ENCODE measurements around the gene GAD2.

GAD2 gene

GRCh38 chr10:26211781-26212444, 4.7 kb upstream of the GAD2 start:
- TF ChIP-seq NFIC (IDR thresholded peaks at IDR 0.05) (no peak), EP300 (IDR thresholded peaks at IDR 0.05; ENCODE audit: borderline replicate concordance) (no peak), TEAD4 (IDR thresholded peaks at IDR 0.05) (no peak), EGR1 (IDR thresholded peaks at IDR 0.05) (no peak), TCF12 (IDR thresholded peaks at IDR 0.05; ENCODE audit: low read depth) (no peak), CREB1 (IDR thresholded peaks at IDR 0.05; ENCODE audit: low read depth) (no peak), TAF1 (IDR thresholded peaks at IDR 0.05; ENCODE audit: low read depth) (no peak), MAX (IDR thresholded peaks at IDR 0.05) (no peak), USF1 (IDR thresholded peaks at IDR 0.05) (no peak), RAD21 (IDR thresholded peaks at IDR 0.05; ENCODE audit: low read depth) (no peak), ZBTB7A (IDR thresholded peaks at IDR 0.05; ENCODE audit: low read depth) (no peak), YY1 (IDR thresholded peaks at IDR 0.05; ENCODE audit: low read depth) (no peak), REST (IDR thresholded peaks at IDR 0.05; ENCODE audit: low read depth) (no peak), FOXM1 (IDR thresholded peaks at IDR 0.05; ENCODE audit: borderline replicate concordance, low read depth) (no peak), CEBPB (IDR thresholded peaks at IDR 0.05) (no peak)

GRCh38 chr10:26212511-26212910, 4.1 kb upstream of the GAD2 start:
- no peak for TF ChIP-seq MAX (IDR thresholded peaks at IDR 0.05)
- TF ChIP-seq CREB1 (IDR thresholded peaks at IDR 0.05; ENCODE audit: low read depth) = no peak
- TF ChIP-seq NFIC (IDR thresholded peaks at IDR 0.05) = no peak
- TF ChIP-seq ZBTB7A (IDR thresholded peaks at IDR 0.05; ENCODE audit: low read depth) = no peak
- no peak for TF ChIP-seq EP300 (IDR thresholded peaks at IDR 0.05; ENCODE audit: borderline replicate concordance)
- TF ChIP-seq TEAD4 (IDR thresholded peaks at IDR 0.05) = no peak
- no peak for TF ChIP-seq USF1 (IDR thresholded peaks at IDR 0.05)
- TF ChIP-seq RAD21 (IDR thresholded peaks at IDR 0.05; ENCODE audit: low read depth) = no peak
- TF ChIP-seq FOXM1 (IDR thresholded peaks at IDR 0.05; ENCODE audit: borderline replicate concordance, low read depth) = no peak
- TF ChIP-seq YY1 (IDR thresholded peaks at IDR 0.05; ENCODE audit: low read depth) = no peak

GRCh38 chr10:26213157-26213800, 3.3 kb upstream of the GAD2 start:
- TF ChIP-seq RAD21 (IDR thresholded peaks at IDR 0.05; ENCODE audit: low read depth) (no peak), FOXM1 (IDR thresholded peaks at IDR 0.05; ENCODE audit: borderline replicate concordance, low read depth) (no peak), EGR1 (IDR thresholded peaks at IDR 0.05) (no peak), NFIC (IDR thresholded peaks at IDR 0.05) (no peak), REST (IDR thresholded peaks at IDR 0.05; ENCODE audit: low read depth) (no peak), EP300 (IDR thresholded peaks at IDR 0.05; ENCODE audit: borderline replicate concordance) (no peak), TCF12 (IDR thresholded peaks at IDR 0.05; ENCODE audit: low read depth) (no peak)

GRCh38 chr10:26214004-26214403, 2.6 kb upstream of the GAD2 start:
- no peak for TF ChIP-seq YY1 (IDR thresholded peaks at IDR 0.05; ENCODE audit: low read depth)
- TF ChIP-seq FOXM1 (IDR thresholded peaks at IDR 0.05; ENCODE audit: borderline replicate concordance, low read depth) = no peak
- TF ChIP-seq NFIC (IDR thresholded peaks at IDR 0.05) = no peak
- no peak for TF ChIP-seq CEBPB (IDR thresholded peaks at IDR 0.05)
- no peak for TF ChIP-seq MAX (IDR thresholded peaks at IDR 0.05)
- TF ChIP-seq EGR1 (IDR thresholded peaks at IDR 0.05) = no peak
- no peak for TF ChIP-seq TCF12 (IDR thresholded peaks at IDR 0.05; ENCODE audit: low read depth)
- TF ChIP-seq USF1 (IDR thresholded peaks at IDR 0.05) = no peak
- TF ChIP-seq TAF1 (IDR thresholded peaks at IDR 0.05; ENCODE audit: low read depth) = no peak
- no peak for TF ChIP-seq REST (IDR thresholded peaks at IDR 0.05; ENCODE audit: low read depth)
- no peak for TF ChIP-seq TEAD4 (IDR thresholded peaks at IDR 0.05)
- no peak for TF ChIP-seq CREB1 (IDR thresholded peaks at IDR 0.05; ENCODE audit: low read depth)
- TF ChIP-seq RAD21 (IDR thresholded peaks at IDR 0.05; ENCODE audit: low read depth) = no peak
- TF ChIP-seq EP300 (IDR thresholded peaks at IDR 0.05; ENCODE audit: borderline replicate concordance) = no peak
- no peak for TF ChIP-seq ZBTB7A (IDR thresholded peaks at IDR 0.05; ENCODE audit: low read depth)

Measured in Ishikawa (cell line).